CD4-positive, CD25-positive, alpha-beta regulatory T cell (primary cell): ENCODE measurements around the gene WARS2. TPM values are rescaled to one million over a fixed set of nuclear protein-coding genes. Genes with fewer than 3 reads are reported as not detected.

ENCODE experiments used
- ATAC-seq, 2 donors: fragments of 150-1000 bp; cut with Tn5 transposase; one replicate each; pipeline ENCODE4 v1.10.0; 2021; ENCODE audit warnings: low read depth in 2 of 2, moderate number of reproducible peaks in 2 of 2, moderate library complexity in 1 of 2
- DNase-seq, 3 donors: peaks; one replicate each; pipeline versions ENCODE4 v3.0.0 to v3.0.0-alpha.2; 2012 to 2022; ENCODE audit warnings: mixed read lengths in 1 of 3
- H3K27ac ChIP-seq: one replicate; pipeline ENCODE4 v1.7.0; 2013; ENCODE audit warnings: mild to moderate bottlenecking, low read length; ENCODE audit not compliant: insufficient read depth, poor library complexity, severe bottlenecking
- H3K27me3 ChIP-seq: one replicate; pipeline ENCODE4 v1.7.0; 2013; ENCODE audit warnings: low read length; ENCODE audit not compliant: control insufficient read depth, insufficient read depth
- H3K36me3 ChIP-seq: one replicate; pipeline ENCODE4 v1.7.0; 2013; ENCODE audit warnings: mild to moderate bottlenecking, low read length, moderate library complexity; ENCODE audit not compliant: control insufficient read depth, insufficient read depth
- H3K4me1 ChIP-seq: 2 replicates; pipeline ENCODE4 v1.7.0; 2013; ENCODE audit warnings: mild to moderate bottlenecking, low read length; ENCODE audit not compliant: insufficient read depth, control insufficient read depth, poor library complexity, severe bottlenecking
- H3K4me3 ChIP-seq: one replicate; pipeline ENCODE4 v1.7.0; 2013; ENCODE audit warnings: low read depth, mild to moderate bottlenecking, low read length, moderate library complexity
- H3K9me3 ChIP-seq, 2 experiments: 1 replicate in 1 of 2; 2 replicates in 1 of 2; pipeline ENCODE4 v1.7.0; 2013; ENCODE audit warnings: low read length in 2 of 2, mild to moderate bottlenecking in 1 of 2, moderate library complexity in 1 of 2; ENCODE audit not compliant: control insufficient read depth in 2 of 2
- H3K27ac Mint-ChIP-seq, 3 donors: one replicate each; pipeline ENCODE4 v1.8.0; 2020 to 2022; ENCODE audit warnings: mild to moderate bottlenecking in 3 of 3, mixed read lengths in 3 of 3, moderate library complexity in 2 of 3
- H3K27me3 Mint-ChIP-seq: one replicate; pipeline ENCODE4 v1.8.0; 2022; ENCODE audit warnings: mild to moderate bottlenecking, mixed read lengths
- H3K36me3 Mint-ChIP-seq: one replicate; pipeline ENCODE4 v1.8.0; 2020; ENCODE audit warnings: mixed read lengths
- H3K4me1 Mint-ChIP-seq, 4 donors: one replicate each; pipeline ENCODE4 v1.8.0; 2020 to 2022; ENCODE audit warnings: mixed read lengths in 4 of 4, mild to moderate bottlenecking in 1 of 4
- H3K4me3 Mint-ChIP-seq, 4 donors: one replicate each; pipeline ENCODE4 v1.8.0; 2020 to 2022; ENCODE audit warnings: mild to moderate bottlenecking in 4 of 4, mixed read lengths in 4 of 4, moderate library complexity in 3 of 4
- H3K9me3 Mint-ChIP-seq, 7 donors: one replicate each; pipeline ENCODE4 v1.8.0; 2020 to 2022; ENCODE audit warnings: mixed read lengths in 7 of 7, mild to moderate bottlenecking in 3 of 7, moderate library complexity in 2 of 7
- polyA plus RNA-seq, 4 donors: library from polyadenylated mRNA; unstranded; fragments of 300-500 nt; fragmentation: Illumina TruSeq; gene quantifications; one replicate each; pipeline ENCODE4 v1.2.3, GENCODE V29; 2021
- total RNA-seq: library from RNA; stranded (reverse); gene quantifications from one replicate; pipeline ENCODE4 v1.2.3, GENCODE V29; 2022

Gene WARS2
- total and polyA plus RNA-seq, 5 donors from 2014 or later: 13.9 to 23.0 (median 16.9) TPM

DNA sequence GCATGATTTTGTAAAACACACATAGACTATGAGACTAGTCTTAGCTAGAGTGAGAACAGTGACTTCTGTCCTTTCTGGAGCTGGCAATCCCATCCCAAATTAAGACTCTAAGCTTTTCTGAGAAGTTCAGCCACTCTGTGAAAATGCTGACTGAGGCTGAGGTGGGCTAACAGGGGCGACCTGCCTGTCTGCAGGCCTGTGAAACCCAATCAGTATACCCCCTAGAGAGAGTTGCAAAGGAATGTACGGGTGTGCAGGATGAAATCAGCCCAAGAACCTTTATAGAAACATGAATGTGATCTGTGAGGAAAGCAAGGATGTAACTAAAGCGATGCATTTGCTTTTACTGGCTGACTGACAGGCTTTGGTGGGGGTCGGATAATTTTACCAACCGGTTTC, 136.3 kb downstream of the WARS2 start:
- H3K27ac ChIP-seq: no peak overlapping the region
- peaks cover 74% of the 10 kb centered on the region for H3K27me3 Mint-ChIP-seq
- peaks cover 0 to 36% (median 12%) of the 10 kb centered on the region in 4 donors for H3K4me1 Mint-ChIP-seq
- no peaks in the 10 kb centered on the region for H3K36me3 Mint-ChIP-seq
- H3K36me3 ChIP-seq: no peaks in the 10 kb centered on the region
- H3K9me3 Mint-ChIP-seq: peaks cover 0 to 11% (median 0%) of the 10 kb centered on the region in 7 donors
- no peak overlapping the region for H3K27ac Mint-ChIP-seq
- H3K4me3 ChIP-seq: no peak overlapping the region
- no peaks in the 10 kb centered on the region for H3K9me3 ChIP-seq
- peaks cover 36% of the 10 kb centered on the region for H3K27me3 ChIP-seq
- H3K4me1 ChIP-seq: peaks cover 10% of the 10 kb centered on the region
- DNase-seq (no peak), ATAC-seq (no peak)
- no peak overlapping the region for H3K4me3 Mint-ChIP-seq

DNA sequence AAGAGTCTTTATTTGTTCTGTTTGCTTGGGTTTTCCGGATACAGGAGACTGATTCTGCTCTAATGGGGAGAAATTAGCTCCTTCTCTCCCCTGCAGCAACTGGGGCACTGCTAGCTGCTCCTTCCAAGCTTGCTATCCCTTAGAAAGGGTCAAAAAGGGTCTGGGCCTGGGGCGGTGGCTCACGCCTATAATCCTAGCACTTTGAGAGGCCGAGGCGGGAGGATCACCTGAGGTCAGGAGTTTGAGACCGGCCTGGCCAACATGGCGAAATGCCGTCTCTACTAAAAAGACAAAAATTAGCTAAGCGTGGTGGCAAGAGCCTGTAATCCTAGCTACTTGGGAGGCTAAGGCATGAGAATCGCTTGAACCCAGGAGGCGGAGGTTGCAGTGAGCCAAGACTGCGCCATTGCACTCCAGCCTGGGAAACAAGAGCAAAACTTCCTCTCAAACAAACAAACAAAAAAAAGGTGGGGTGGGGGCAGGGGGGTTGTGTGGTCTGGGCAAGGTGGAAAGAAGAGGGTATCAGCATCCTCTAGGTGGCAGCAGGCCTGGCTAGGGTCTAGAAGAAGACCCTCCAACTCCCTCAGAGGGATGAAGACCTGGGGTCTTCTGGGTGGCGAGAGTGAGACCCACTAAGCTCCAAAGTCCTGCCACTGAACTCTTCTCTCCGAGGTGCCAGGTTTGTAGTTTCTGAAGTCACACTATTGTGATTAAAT, 136.9 kb downstream of the WARS2 start:
- Mint-ChIP-seq H3K27me3 (peaks cover 74% of the 10 kb centered on the region), H3K4me3 (no peak overlapping the region), H3K9me3 (peaks cover 0 to 9% (median 0%) of the 10 kb centered on the region in 7 donors), H3K27ac (no peak overlapping the region), H3K4me1 (peaks cover 0 to 31% (median 10%) of the 10 kb centered on the region in 4 donors), H3K36me3 (no peaks in the 10 kb centered on the region)
- H3K9me3 ChIP-seq: no peaks in the 10 kb centered on the region
- no peak for ATAC-seq
- H3K4me1 ChIP-seq: peaks cover 10% of the 10 kb centered on the region
- H3K27ac ChIP-seq: no peak overlapping the region
- H3K4me3 ChIP-seq: no peak overlapping the region
- H3K27me3 ChIP-seq: peaks cover 35% of the 10 kb centered on the region
- DNase-seq: no peak
- no peaks in the 10 kb centered on the region for H3K36me3 ChIP-seq

DNA sequence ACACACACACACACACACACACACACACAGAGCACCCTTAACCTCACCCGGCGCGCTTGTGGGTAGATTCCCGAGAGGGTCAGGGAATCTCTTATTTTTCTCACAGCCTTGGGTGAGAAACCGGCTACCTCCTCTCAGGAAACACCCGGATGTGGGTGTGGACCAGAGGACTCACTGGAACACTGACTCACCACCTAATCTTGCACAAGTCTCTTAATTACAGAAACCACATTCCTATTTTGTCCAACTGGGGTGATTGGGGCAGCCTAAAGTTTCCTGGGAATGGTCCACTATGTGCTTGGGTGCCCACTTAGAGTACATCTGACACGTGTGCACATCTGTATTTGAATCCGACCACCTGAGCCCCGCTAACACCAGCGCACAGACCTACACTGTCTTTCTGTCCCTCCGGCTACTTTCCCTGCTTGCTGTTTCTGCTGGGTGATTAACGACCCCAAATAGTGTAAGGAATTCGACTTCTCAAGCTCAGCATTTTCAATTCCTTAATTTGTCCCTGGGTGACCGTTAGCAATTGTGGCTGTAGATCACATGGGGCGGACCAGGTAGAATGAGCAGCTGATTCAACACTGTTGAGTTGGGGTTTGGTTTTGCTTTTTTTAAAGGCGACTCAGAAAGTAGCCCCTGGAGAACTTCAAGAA, 138.3 kb downstream of the WARS2 start:
- Mint-ChIP-seq H3K27ac (no peak overlapping the region), H3K36me3 (no peaks in the 10 kb centered on the region), H3K4me3 (peak overlapping the region in 1 of 4 donors; percentile 13), H3K4me1 (peaks cover 0 to 28% (median 7%) of the 10 kb centered on the region in 4 donors), H3K27me3 (peaks cover 79% of the 10 kb centered on the region), H3K9me3 (peaks cover 0 to 11% (median 0%) of the 10 kb centered on the region in 7 donors)
- H3K36me3 ChIP-seq: no peaks in the 10 kb centered on the region
- H3K9me3 ChIP-seq: no peaks in the 10 kb centered on the region
- H3K4me3 ChIP-seq: no peak overlapping the region
- no peak for ATAC-seq
- peaks cover 37% of the 10 kb centered on the region for H3K27me3 ChIP-seq
- H3K27ac ChIP-seq: no peak overlapping the region
- peaks cover 3% of the 10 kb centered on the region for H3K4me1 ChIP-seq
- no peak for DNase-seq

DNA sequence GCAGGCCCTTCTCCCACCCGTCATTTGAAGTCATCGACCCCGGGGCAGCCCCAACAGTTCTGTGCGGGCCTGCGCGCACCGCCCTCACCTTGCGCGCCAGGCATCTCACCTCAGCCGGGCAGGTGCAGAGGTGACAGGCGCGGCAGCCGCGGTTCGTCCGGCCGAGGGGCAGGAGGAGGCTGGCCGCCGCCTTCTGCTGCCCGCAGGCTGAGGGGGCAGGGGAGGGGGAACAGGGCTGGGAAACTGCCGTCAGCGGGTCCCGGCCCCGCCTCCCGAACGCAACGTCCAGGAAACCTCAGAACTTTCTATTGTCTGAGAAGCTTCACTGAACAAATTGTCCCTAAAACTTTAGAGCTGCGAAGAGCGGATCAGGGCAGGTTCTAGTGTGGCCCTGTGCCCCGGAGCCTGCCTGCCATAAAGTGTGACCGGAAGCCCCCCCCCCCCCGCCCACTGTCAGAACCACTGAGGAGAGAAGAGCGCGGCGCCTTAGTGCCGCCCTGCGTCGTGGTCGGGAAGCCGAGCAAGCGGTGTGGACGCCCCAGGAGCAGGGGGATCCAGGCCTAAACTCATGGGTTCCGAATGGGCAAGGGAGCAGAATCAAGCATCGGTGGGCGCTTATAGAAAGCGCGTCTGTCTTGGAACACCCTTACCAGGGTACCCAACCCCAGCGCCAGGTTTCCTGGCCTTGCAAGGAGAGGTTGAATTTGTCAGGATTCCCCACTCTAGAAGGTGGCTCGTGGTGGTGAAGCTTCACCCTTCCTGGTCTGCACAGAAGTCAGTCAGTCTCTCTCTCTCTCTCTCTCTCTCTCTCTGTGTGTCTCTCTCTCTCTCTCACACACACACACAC, 139.0 kb downstream of the WARS2 start:
- Histone ChIP-seq H3K4me3 (no peak overlapping the region), H3K9me3 (no peaks in the 10 kb centered on the region), H3K4me1 (peaks cover 3% of the 10 kb centered on the region), H3K27ac (no peak overlapping the region), H3K36me3 (no peaks in the 10 kb centered on the region), H3K27me3 (peaks cover 44% of the 10 kb centered on the region)
- ATAC-seq: no peak
- H3K36me3 Mint-ChIP-seq: no peaks in the 10 kb centered on the region
- H3K4me1 Mint-ChIP-seq: peaks cover 0 to 27% (median 6%) of the 10 kb centered on the region in 4 donors
- no peak overlapping the region for H3K4me3 Mint-ChIP-seq
- no peak overlapping the region for H3K27ac Mint-ChIP-seq
- peaks cover 77% of the 10 kb centered on the region for H3K27me3 Mint-ChIP-seq
- peaks cover 0 to 11% (median 0%) of the 10 kb centered on the region in 7 donors for H3K9me3 Mint-ChIP-seq
- no peak for DNase-seq

DNA sequence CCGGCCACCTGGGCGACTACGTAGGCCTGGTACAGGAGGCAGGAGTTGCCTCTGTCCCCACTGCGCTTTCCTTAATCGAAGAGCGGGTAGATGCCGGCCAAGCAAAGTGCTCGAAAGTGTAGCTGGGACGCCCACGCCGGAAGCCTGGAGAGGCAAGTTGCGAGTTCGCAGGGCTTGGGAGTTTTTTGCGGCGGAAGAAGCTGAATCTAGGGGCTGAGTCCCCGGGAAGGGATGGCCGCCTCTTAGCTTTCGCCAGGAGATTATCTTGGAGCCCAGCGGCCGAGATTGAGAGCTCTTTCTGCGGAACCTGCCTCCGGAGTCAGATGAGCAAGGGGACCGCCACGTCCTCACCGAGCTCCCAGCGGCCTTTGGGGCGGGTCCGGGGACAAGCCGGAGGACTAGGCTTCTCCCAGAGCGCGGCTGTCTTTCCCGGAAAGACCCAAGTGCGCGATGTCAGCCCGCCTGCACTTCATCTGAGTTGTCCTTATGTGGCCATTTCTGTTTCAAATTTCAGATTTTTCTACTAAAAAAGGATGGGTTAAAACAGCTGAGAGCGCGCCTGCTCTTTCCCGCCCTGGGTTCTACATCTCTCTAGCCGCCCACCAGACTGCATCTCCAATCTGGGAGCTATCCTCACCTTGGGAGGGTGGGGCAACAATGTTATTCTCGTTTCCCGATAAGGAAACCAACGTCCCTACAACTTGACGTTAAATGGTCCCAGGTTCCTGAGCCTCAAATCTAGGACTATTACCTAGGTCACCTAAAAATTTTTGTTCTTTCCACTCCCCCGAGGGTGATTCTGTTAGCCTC, 139.9 kb downstream of the WARS2 start:
- Histone ChIP-seq H3K27ac (no peak overlapping the region), H3K36me3 (no peaks in the 10 kb centered on the region), H3K27me3 (peaks cover 41% of the 10 kb centered on the region), H3K9me3 (no peaks in the 10 kb centered on the region), H3K4me1 (peaks cover 3% of the 10 kb centered on the region), H3K4me3 (no peak overlapping the region)
- Mint-ChIP-seq H3K4me1 (peaks cover 0 to 21% (median under 1%) of the 10 kb centered on the region in 4 donors), H3K27ac (no peak overlapping the region), H3K27me3 (peaks cover 75% of the 10 kb centered on the region), H3K4me3 (no peak overlapping the region), H3K36me3 (no peaks in the 10 kb centered on the region), H3K9me3 (peaks cover 0 to 11% (median 0%) of the 10 kb centered on the region in 7 donors)
- DNase-seq (no peak), ATAC-seq (no peak)

DNA sequence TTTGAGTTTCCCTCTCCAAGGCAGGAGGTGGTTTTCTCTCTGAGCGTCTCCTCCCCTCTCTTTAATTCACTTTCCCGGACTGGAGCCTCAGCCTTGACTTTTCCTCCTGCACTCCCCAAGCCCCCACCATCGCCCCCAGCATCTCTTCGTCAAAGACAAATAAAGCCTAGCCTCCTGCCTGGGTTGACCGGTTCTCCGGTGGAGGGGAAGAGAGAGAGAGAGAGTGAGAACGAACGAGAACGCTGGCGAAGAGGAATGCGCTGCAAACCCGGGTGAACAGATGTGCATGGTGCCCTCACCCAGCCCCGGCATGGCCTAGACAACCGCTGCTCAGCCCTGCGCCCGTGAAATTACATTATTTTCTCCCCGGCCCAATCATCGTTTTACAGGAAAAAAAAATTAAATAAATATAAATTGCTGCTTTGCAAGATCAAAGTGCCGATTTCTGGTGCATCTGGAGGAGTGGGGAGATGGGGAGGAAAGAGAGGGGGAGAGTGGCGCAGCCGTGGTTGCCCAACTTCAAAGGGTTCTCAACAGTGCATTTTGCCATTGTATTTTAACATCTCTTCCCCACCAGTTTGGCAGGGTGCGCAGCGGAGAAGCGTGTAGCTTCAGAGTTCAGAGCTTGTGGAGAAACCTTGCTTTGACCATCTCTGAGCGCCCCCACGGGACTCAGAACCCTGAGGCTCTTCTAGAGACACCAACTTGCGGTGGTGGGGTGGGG, 140.9 kb downstream of the WARS2 start:
- ATAC-seq (no peak), DNase-seq (no peak)
- H3K36me3 ChIP-seq: no peaks in the 10 kb centered on the region
- Mint-ChIP-seq H3K27ac (no peak overlapping the region), H3K4me3 (no peak overlapping the region), H3K27me3 (peaks cover 75% of the 10 kb centered on the region), H3K4me1 (peaks cover 0 to 21% (median 0%) of the 10 kb centered on the region in 4 donors), H3K9me3 (peaks cover 0 to 11% (median 0%) of the 10 kb centered on the region in 7 donors), H3K36me3 (no peaks in the 10 kb centered on the region)
- peaks cover 37% of the 10 kb centered on the region for H3K27me3 ChIP-seq
- no peak overlapping the region for H3K4me3 ChIP-seq
- H3K27ac ChIP-seq: no peak overlapping the region
- H3K9me3 ChIP-seq: no peaks in the 10 kb centered on the region
- peaks cover 3% of the 10 kb centered on the region for H3K4me1 ChIP-seq
